Transverse colon (tissue), 4 donors: Measurements from ENCODE around the gene LRP5.

ENCODE experiments used
- CTCF ChIP-seq, 5 experiments: fragments of 200-600 bp in 3 of 5; fragments of 450-650 bp in 2 of 5; sonication (generic) in 3 of 5; IDR thresholded peaks; 1 replicate in 2 of 5; 2 replicates in 3 of 5; pipeline ENCODE4 v1.5.1; 2016 to 2017; ENCODE audit warnings: antibody characterized with exemption in 5 of 5, inconsistent platforms in 3 of 5, mild to moderate bottlenecking in 2 of 5, moderate library complexity in 1 of 5
- POLR2A ChIP-seq: fragments of 450-650 bp; IDR thresholded peaks from one replicate; pipeline ENCODE4 v1.6.1; 2016; ENCODE audit warnings: antibody characterized with exemption, mild to moderate bottlenecking, moderate library complexity
- POLR2AphosphoS5 ChIP-seq, 3 donors: sonication (generic); formaldehyde crosslinking; IDR thresholded peaks; one replicate each; pipeline ENCODE4 v1.6.1; 2016; ENCODE audit warnings: antibody characterized with exemption in 3 of 3

DNA sequence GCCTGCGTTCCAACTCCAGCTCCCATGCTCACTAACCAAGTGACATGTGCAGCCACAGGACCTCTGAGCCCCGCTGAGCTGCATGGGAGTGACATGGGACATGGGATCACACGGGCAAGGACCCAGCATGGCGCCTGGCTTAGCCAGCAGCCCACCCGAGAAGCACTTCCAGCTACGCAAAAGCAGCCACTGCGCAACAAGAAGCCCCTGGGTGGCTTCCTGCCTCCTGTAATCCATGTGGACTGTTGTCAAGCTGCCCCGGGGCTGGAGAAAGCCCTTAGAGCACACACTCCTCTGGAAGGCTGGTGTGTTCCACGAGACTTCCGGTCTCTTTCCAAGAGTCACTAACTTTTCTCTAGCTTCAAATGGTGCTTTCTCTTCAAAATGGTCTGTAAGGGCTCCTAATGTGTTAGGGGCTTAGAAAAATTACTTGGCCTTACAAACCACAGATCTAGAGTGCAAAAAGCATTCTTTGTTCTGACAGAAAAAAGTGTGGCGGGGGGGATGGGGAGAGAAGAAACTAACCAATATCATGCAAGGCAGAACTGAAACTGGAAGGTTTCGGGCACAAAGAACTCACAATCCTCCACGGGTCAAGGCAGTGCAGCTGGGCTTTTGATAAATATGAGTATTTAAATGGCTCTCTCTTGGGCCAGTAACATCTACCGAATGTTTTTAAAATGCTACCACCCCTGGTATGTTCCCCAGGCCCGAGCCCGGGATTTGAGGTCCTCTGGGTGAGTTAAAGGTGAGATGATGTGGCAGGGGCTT is 46.1 kb upstream of the LRP5 start:
- TF ChIP-seq CTCF (IDR thresholded peaks at IDR 0.05) (no peak), POLR2AphosphoS5 (IDR thresholded peaks at IDR 0.05) (no peak), POLR2A (no peak)
